ENCODE results near the gene MLEC. TPM values are rescaled to one million over a fixed set of nuclear protein-coding genes. Genes with fewer than 3 reads are reported as not detected.

The MLEC gene
- total and polyA plus RNA-seq, 9 of the 15 experiments (the other 6 are each of a cell fraction or from before 2014, with no cell fraction given): 18.5 to 108 (median 57.8) TPM

GRCh38 chr12:120688527-120689071 is 1.6 kb downstream of the MLEC start:
- H3K36me3 ChIP-seq (ENCODE audit: control insufficient read depth, insufficient read depth, low read length): peaks cover 29% of the 10 kb centered on the region
- intact Hi-C loops (cut with micrococcal nuclease) (no loop called here), in situ Hi-C loops (cut with MboI) (no loop called here)
- ChIA-PET POLR2A (interaction anchor here (0.9 to 3.3 kb wide), 4 partner anchors 9 to 395 kb away, joined by 3 to 10 read pairs (median 4); partner anchors contain the start of gene RNU4-1), CTCF (ENCODE audit: low intra/inter-chr PET ratio) (no interaction called here)
- H3K27me3 ChIP-seq (ENCODE audit: control insufficient read depth in 2 of 2, insufficient read depth in 2 of 2, low read length in 2 of 2): no peaks in the 10 kb centered on the region
- FAIRE-seq (no peak), DNase-seq (ENCODE audit: extremely low read depth in 1 of 4, low spot score in 3 of 4) (peak in 1 of 4 experiments; percentile 31), ATAC-seq (no peak)
- 0 out of 2 replicates have a peak, but pooled peaks have one; percentile 18 for TF ChIP-seq ZNF316 (IDR thresholded peaks at IDR 0.05)
- TF ChIP-seq, protein P1, sequence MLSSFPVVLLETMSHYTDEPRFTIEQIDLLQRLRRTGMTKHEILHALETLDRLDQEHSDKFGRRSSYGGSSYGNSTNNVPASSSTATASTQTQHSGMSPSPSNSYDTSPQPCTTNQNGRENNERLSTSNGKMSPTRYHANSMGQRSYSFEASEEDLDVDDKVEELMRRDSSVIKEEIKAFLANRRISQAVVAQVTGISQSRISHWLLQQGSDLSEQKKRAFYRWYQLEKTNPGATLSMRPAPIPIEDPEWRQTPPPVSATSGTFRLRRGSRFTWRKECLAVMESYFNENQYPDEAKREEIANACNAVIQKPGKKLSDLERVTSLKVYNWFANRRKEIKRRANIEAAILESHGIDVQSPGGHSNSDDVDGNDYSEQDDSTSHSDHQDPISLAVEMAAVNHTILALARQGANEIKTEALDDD (IDR thresholded peaks at IDR 0.05): peak; percentile 45; the same call in 1 of the 2 replicates
- peak; percentile 24; the same call in 1 of the 2 replicates for TF ChIP-seq ZBTB7A (IDR thresholded peaks at IDR 0.05; ENCODE audit: borderline replicate concordance, control insufficient read depth, low read depth, low read length)
- TF ChIP-seq SPI1 (IDR thresholded peaks at IDR 0.05; ENCODE audit: borderline replicate concordance, low read depth, low read length): peak; percentile 67; the same call in 1 of the 2 replicates
- TF ChIP-seq, protein P2, sequence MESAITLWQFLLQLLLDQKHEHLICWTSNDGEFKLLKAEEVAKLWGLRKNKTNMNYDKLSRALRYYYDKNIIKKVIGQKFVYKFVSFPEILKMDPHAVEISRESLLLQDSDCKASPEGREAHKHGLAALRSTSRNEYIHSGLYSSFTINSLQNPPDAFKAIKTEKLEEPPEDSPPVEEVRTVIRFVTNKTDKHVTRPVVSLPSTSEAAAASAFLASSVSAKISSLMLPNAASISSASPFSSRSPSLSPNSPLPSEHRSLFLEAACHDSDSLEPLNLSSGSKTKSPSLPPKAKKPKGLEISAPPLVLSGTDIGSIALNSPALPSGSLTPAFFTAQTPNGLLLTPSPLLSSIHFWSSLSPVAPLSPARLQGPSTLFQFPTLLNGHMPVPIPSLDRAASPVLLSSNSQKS (CRISPR knock-in tag; IDR thresholded peaks at IDR 0.05): no peak
- peak; percentile 87 for TF ChIP-seq NFIC (IDR thresholded peaks at IDR 0.05)
- TF ChIP-seq SMARCE1 (IDR thresholded peaks at IDR 0.05): 0 out of 2 replicates have a peak, but pooled peaks have one; percentile 13
- TF ChIP-seq TAF7 (tag; IDR thresholded peaks at IDR 0.05): no peak
- H3K79me2 ChIP-seq (ENCODE audit: control insufficient read depth, insufficient read depth, low read length): peaks cover 65% of the 10 kb centered on the region
- BruUV-seq (replicated peaks): TSS peak; percentile 46
- peak overlapping the region; percentile 92 for H3K4me2 ChIP-seq (ENCODE audit: insufficient read depth, low read length)
- no peaks in the 10 kb centered on the region for H3K9me3 ChIP-seq (replicated peaks; ENCODE audit: control insufficient read depth, insufficient read depth, low read depth, low read length)
- H4K20me1 ChIP-seq (replicated peaks; ENCODE audit: control insufficient read depth, insufficient read depth, low read length): peaks cover 19% of the 10 kb centered on the region
- H3K9ac ChIP-seq (ENCODE audit: insufficient read depth in 1 of 2, low read depth in 2 of 2, low read length in 2 of 2): peak overlapping the region; percentile 79 to 87; a peak in 3 of 4 replicates
- no peak overlapping the region; the same call in 1 of the 3 replicates for H3K27ac ChIP-seq (ENCODE audit: extremely low read depth, low read depth, low read length)
- H3K9me1 ChIP-seq (ENCODE audit: control insufficient read depth, insufficient read depth, low read length): no peaks in the 10 kb centered on the region
- peak overlapping the region; percentile 91 for H3K4me3 ChIP-seq
- peaks cover 17 to 19% of the 10 kb centered on the region in 2 experiments; a peak in 3 of 5 replicates for H3K4me1 ChIP-seq (replicated peaks in 1 of 2; ENCODE audit: control insufficient read depth in 2 of 2, insufficient read depth in 2 of 2, low read length in 2 of 2)
- H2AFZ ChIP-seq (ENCODE audit: low read depth, low read length): no peak overlapping the region
- WGBS (ENCODE audit: insufficient coverage, low coverage, missing lambda C conversion rate): 3% methylated on average over 6 of the region's 6 CpGs
